Naive thymus-derived CD8-positive, alpha-beta T cell (primary cell): ENCODE measurements around the gene CLASP1. TPM values are rescaled to one million over a fixed set of nuclear protein-coding genes. Genes with fewer than 3 reads are reported as not detected.

Experiments
- ATAC-seq, 2 donors: fragments of 150-1000 bp; cut with Tn5 transposase in 1 of 2; sonication (Bioruptor Pico), chemical (Tn5 transposase) in 1 of 2; 1 replicate in 1 of 2; 2 replicates in 1 of 2; pipeline ENCODE4 v1.10.0; 2021; ENCODE audit warnings: mild to moderate bottlenecking in 2 of 2, moderate library complexity in 2 of 2
- POLR2A ChIA-PET: fragments of 350-600 bp; sonication (Branson Sonifier 250); formaldehyde crosslinking; loops from one replicate; lab custom pipeline; 2021; ENCODE audit warnings: antibody characterized with exemption; lab: Charles Lee
- DNase-seq, 10 donors: peaks; one replicate each; pipeline versions ENCODE4 v3.0.0 to v3.0.0-alpha.2; 2020 to 2022
- H3K27ac Mint-ChIP-seq, 10 donors: one replicate each; pipeline ENCODE4 v1.8.0; 2020 to 2022; ENCODE audit warnings: mild to moderate bottlenecking in 10 of 10, mixed read lengths in 10 of 10, moderate library complexity in 4 of 10, inconsistent platforms in 1 of 10
- H3K27me3 Mint-ChIP-seq, 5 donors: one replicate each; pipeline ENCODE4 v1.8.0; 2021 to 2022; ENCODE audit warnings: mixed read lengths in 5 of 5
- H3K36me3 Mint-ChIP-seq, 3 donors: one replicate each; pipeline ENCODE4 v1.8.0; 2020 to 2022; ENCODE audit warnings: mixed read lengths in 3 of 3, mild to moderate bottlenecking in 2 of 3, inconsistent platforms in 1 of 3
- H3K4me1 Mint-ChIP-seq, 4 donors: one replicate each; pipeline ENCODE4 v1.8.0; 2021 to 2022; ENCODE audit warnings: mixed read lengths in 4 of 4
- H3K4me3 Mint-ChIP-seq, 10 donors: one replicate each; pipeline ENCODE4 v1.8.0; 2020 to 2022; ENCODE audit warnings: mild to moderate bottlenecking in 10 of 10, mixed read lengths in 10 of 10, moderate library complexity in 6 of 10, inconsistent platforms in 1 of 10
- H3K9me3 Mint-ChIP-seq, 9 donors: one replicate each; pipeline ENCODE4 v1.8.0; 2020 to 2022; ENCODE audit warnings: mixed read lengths in 9 of 9, mild to moderate bottlenecking in 3 of 9, inconsistent platforms in 1 of 9, moderate library complexity in 1 of 9
- polyA plus RNA-seq, 3 donors: library from polyadenylated mRNA; unstranded; fragments of 300-500 nt; fragmentation: Illumina TruSeq; gene quantifications; one replicate each; pipeline ENCODE4 v1.2.3, GENCODE V29; 2021
- total RNA-seq, 8 experiments: library from RNA in 2 of 8; stranded (reverse) in 2 of 8; gene quantifications; one replicate each; pipeline ENCODE4 v1.2.3 and lab custom pipeline; 2021 to 2026

CLASP1 gene
- total and polyA plus RNA-seq, 5 experiments from 2014 or later, result 10.8 to 73.5 (median 15.2) TPM

DNA sequence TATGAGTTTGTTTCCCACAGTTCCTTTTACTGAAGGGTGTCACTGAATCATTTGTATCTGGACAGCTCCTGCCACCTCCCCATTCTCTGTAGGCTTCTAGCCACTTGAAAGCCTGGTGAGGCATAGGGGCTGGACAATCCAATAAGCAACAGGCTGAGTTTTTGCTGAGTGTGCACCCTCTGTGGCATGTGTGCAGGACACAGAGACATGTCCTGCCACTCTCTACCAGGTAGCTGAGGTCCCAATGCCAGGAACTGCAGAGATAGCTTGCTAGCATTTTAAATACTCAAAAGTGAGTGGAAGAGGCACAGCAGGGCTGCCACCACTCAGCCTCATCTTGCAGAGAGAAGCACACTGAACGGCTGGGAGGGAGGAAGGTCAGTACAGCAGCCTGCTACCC, 287.0 kb downstream of the CLASP1 start:
- no peaks in the 10 kb centered on the region for H3K9me3 Mint-ChIP-seq
- peaks cover 0 to 8% (median 0%) of the 10 kb centered on the region in 4 donors for H3K4me1 Mint-ChIP-seq
- H3K36me3 Mint-ChIP-seq, result peaks cover 6 to 92% (median 24%) of the 10 kb centered on the region in 3 donors
- H3K4me3 Mint-ChIP-seq, result no peak overlapping the region
- peak overlapping the region in 5 of 10 donors; percentile 2 to 39 (median 14) for H3K27ac Mint-ChIP-seq
- DNase-seq (no peak), ATAC-seq (no peak)
- POLR2A ChIA-PET, result no interaction called here
- no peaks in the 10 kb centered on the region for H3K27me3 Mint-ChIP-seq

- H3K27ac Mint-ChIP-seq, result peak overlapping the region in 1 of 10 donors; percentile 9
- H3K9me3 Mint-ChIP-seq, result no peaks in the 10 kb centered on the region
- POLR2A ChIA-PET, result no interaction called here
- H3K4me1 Mint-ChIP-seq, result peaks cover 0 to 5% (median 0%) of the 10 kb centered on the region in 4 donors
- DNase-seq, result no peak
- H3K4me3 Mint-ChIP-seq, result no peak overlapping the region
- H3K36me3 Mint-ChIP-seq, result peaks cover 6 to 90% (median 21%) of the 10 kb centered on the region in 3 donors
- no peaks in the 10 kb centered on the region for H3K27me3 Mint-ChIP-seq
- ATAC-seq, result no peak
Measured at GRCh38 chr2:121360566-121361300, 288.5 kb downstream of the CLASP1 start.

- no peaks in the 10 kb centered on the region for H3K27me3 Mint-ChIP-seq
- H3K9me3 Mint-ChIP-seq, result no peaks in the 10 kb centered on the region
- no peak for ATAC-seq
- H3K4me1 Mint-ChIP-seq, result peaks cover 0 to 1% (median under 1%) of the 10 kb centered on the region in 4 donors
- POLR2A ChIA-PET, result interaction anchor here (0.6 kb wide), 1 partner anchor 1086 kb away, joined by 3 read pairs; no protein-coding TSS in a partner anchor
- H3K27ac Mint-ChIP-seq, result peak overlapping the region in 1 of 10 donors; percentile 9
- no peak overlapping the region for H3K4me3 Mint-ChIP-seq
- DNase-seq, result no peak
- H3K36me3 Mint-ChIP-seq, result peaks cover 6 to 90% (median 16%) of the 10 kb centered on the region in 3 donors
Measured at GRCh38 chr2:121359716-121360565, 289.3 kb downstream of the CLASP1 start.

- Mint-ChIP-seq H3K27me3 (no peaks in the 10 kb centered on the region), H3K4me3 (no peak overlapping the region), H3K9me3 (no peaks in the 10 kb centered on the region), H3K27ac (peak overlapping the region in 1 of 10 donors; percentile 19), H3K36me3 (peaks cover 6 to 90% (median 15%) of the 10 kb centered on the region in 3 donors), H3K4me1 (peaks cover 0 to 1% (median under 1%) of the 10 kb centered on the region in 4 donors)
- ATAC-seq (no peak), DNase-seq (no peak)
- POLR2A ChIA-PET, result no interaction called here
Measured at GRCh38 chr2:121359170-121359569, 290.1 kb downstream of the CLASP1 start.

- H3K9me3 Mint-ChIP-seq, result no peaks in the 10 kb centered on the region
- H3K36me3 Mint-ChIP-seq, result peaks cover 6 to 90% (median 15%) of the 10 kb centered on the region in 3 donors
- POLR2A ChIA-PET, result no interaction called here
- ATAC-seq (no peak), DNase-seq (no peak)
- no peaks in the 10 kb centered on the region for H3K27me3 Mint-ChIP-seq
- H3K27ac Mint-ChIP-seq, result peak overlapping the region in 2 of 10 donors; percentile 36 to 49
- peaks cover 0 to 1% (median under 1%) of the 10 kb centered on the region in 4 donors for H3K4me1 Mint-ChIP-seq
- no peak overlapping the region for H3K4me3 Mint-ChIP-seq
Measured at GRCh38 chr2:121358291-121358690, 291.0 kb downstream of the CLASP1 start.

- peak in 1 of 10 donors; percentile 3 for DNase-seq
- POLR2A ChIA-PET, result no interaction called here
- Mint-ChIP-seq H3K9me3 (no peaks in the 10 kb centered on the region), H3K4me1 (peaks cover 0 to 1% (median 0%) of the 10 kb centered on the region in 4 donors), H3K27ac (peak overlapping the region in 3 of 10 donors; percentile 13 to 59 (median 28)), H3K36me3 (peaks cover 3 to 87% (median 6%) of the 10 kb centered on the region in 3 donors), H3K4me3 (no peak overlapping the region), H3K27me3 (no peaks in the 10 kb centered on the region)
- ATAC-seq, result no peak
Measured at GRCh38 chr2:121356058-121356640, 293.1 kb downstream of the CLASP1 start.

- H3K9me3 Mint-ChIP-seq, result no peaks in the 10 kb centered on the region
- H3K36me3 Mint-ChIP-seq, result peaks cover 3 to 87% (median 6%) of the 10 kb centered on the region in 3 donors
- H3K27me3 Mint-ChIP-seq, result no peaks in the 10 kb centered on the region
- POLR2A ChIA-PET, result no interaction called here
- H3K4me1 Mint-ChIP-seq, result peaks cover 0 to 1% (median 0%) of the 10 kb centered on the region in 4 donors
- ATAC-seq, result no peak
- no peak overlapping the region for H3K4me3 Mint-ChIP-seq
- peak overlapping the region in 3 of 10 donors; percentile 21 to 59 (median 59) for H3K27ac Mint-ChIP-seq
- no peak for DNase-seq
Measured at GRCh38 chr2:121355488-121355887, 293.8 kb downstream of the CLASP1 start.

DNA sequence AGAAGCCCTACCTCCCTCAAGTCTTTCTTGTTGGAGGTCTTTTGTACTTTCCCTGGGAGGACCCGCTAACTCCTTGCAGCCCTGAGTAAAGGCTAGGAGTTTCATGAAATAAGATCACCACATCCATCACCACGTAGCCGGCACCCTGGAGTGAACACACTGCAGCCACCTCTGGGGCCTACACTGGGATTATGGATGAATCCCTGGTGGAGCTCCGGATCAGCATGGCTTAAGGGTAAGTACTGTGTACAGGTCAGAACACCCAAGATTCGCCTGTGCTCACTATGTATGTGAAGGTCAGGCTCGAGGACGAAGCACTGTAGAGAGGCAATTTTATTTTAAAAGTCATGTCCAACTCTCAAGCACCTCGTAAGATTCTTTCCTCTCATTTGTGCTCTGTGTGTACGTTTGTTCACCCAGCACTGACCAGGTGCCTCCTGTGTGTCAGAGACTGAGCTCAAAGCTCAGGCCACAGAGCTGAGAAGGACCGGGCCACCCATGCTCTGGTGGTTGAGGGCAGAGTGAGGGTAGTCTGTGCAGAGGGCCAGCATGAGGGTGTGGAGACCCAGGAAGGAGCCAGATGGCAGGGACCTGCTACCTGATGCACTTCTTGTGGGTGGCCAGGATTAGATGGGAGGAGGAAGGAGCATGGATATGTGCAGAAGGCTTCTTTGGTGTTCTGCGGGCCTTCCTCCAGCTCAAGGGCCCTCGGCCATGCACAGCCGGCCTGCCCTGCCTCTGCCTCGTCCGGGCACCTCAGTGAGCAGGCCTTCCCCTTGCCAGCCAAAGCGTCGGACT, 297.5 kb downstream of the CLASP1 start:
- Mint-ChIP-seq H3K4me1 (peaks cover 0 to 1% (median 0%) of the 10 kb centered on the region in 4 donors), H3K27me3 (no peaks in the 10 kb centered on the region), H3K9me3 (no peaks in the 10 kb centered on the region), H3K36me3 (peaks cover 5 to 94% (median 15%) of the 10 kb centered on the region in 3 donors), H3K4me3 (no peak overlapping the region), H3K27ac (peak overlapping the region in 2 of 10 donors; percentile 16 to 44)
- DNase-seq (no peak), ATAC-seq (no peak)
- POLR2A ChIA-PET, result no interaction called here

GRCh38 chr2:121350890-121351289, 298.4 kb downstream of the CLASP1 start:
- Mint-ChIP-seq H3K36me3 (peaks cover 5 to 94% (median 17%) of the 10 kb centered on the region in 3 donors), H3K27me3 (no peaks in the 10 kb centered on the region), H3K4me1 (peaks cover 0 to 1% (median 0%) of the 10 kb centered on the region in 4 donors), H3K4me3 (no peak overlapping the region), H3K9me3 (no peaks in the 10 kb centered on the region), H3K27ac (peak overlapping the region in 1 of 10 donors; percentile 51)
- POLR2A ChIA-PET, result no interaction called here
- ATAC-seq, result no peak
- no peak for DNase-seq

DNA sequence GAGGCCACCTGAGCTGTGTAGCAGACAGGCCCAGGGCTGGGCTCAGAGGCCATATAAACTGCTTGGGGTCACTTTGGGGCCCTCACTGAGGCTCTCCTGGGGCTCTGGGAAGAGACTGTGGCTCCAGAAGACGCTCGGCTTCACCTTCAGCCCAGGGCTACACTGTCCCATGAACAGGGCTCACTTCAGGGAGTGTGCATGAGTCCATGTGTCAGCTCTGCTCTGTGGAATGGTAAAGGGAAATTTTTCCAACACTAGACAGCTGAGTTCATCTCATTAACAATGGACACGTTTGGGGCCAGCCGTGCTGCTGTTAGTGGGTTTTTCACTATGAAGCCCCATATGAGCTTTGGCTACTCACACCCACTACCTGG, 298.9 kb downstream of the CLASP1 start:
- peak overlapping the region in 2 of 10 donors; percentile 41 to 51 for H3K27ac Mint-ChIP-seq
- ATAC-seq (no peak), DNase-seq (no peak)
- no peaks in the 10 kb centered on the region for H3K27me3 Mint-ChIP-seq
- no peak overlapping the region for H3K4me3 Mint-ChIP-seq
- POLR2A ChIA-PET, result no interaction called here
- H3K36me3 Mint-ChIP-seq, result peaks cover 5 to 94% (median 17%) of the 10 kb centered on the region in 3 donors
- no peaks in the 10 kb centered on the region for H3K9me3 Mint-ChIP-seq
- H3K4me1 Mint-ChIP-seq, result no peaks in the 10 kb centered on the region

DNA sequence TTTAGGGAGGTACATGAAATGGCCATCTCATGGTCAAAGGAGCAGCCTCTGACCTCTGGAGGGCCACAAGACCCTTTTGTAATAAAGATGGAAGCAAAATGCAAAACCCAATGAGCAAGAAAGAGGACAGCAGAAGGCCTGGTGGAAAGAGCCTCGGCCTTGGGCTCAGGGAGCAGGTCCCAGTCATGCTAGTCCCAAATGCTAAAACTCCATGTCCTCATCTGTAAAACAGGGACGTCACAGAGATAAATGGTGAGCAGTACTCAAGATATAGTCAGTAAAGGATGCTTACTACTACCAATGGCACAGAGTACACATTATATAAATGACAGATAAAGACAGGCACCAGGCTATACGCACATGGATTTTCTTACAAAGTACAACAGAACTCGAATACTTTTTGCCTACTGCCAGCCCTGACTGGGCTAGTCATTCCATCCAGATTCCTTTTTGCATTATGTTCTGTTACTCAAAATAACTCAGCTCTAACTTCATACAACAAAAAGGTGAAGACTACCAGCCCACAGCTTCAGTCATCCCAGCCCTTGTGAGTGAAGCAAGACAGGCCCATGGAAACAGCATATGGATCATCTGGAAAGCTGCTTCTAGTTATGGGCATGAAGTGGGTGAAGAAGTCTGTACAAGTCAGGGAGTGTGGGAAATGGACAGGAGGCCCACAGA, 299.4 kb downstream of the CLASP1 start:
- peak overlapping the region in 2 of 10 donors; percentile 41 to 76 for H3K27ac Mint-ChIP-seq

More for the DNA sequence above, 299.4 kb downstream of the CLASP1 start:
- Mint-ChIP-seq H3K27me3 (no peaks in the 10 kb centered on the region), H3K4me1 (no peaks in the 10 kb centered on the region), H3K4me3 (no peak overlapping the region), H3K9me3 (no peaks in the 10 kb centered on the region), H3K36me3 (peaks cover 5 to 93% (median 21%) of the 10 kb centered on the region in 3 donors)
- no peak for DNase-seq
- POLR2A ChIA-PET, result no interaction called here
- ATAC-seq, result no peak
